ENCODE results near the gene LCE1C. TPM values are rescaled to one million over a fixed set of nuclear protein-coding genes. Genes with fewer than 3 reads are reported as not detected.

Gene LCE1C
- polyA plus RNA-seq, 1 experiment = not detected

DNA sequence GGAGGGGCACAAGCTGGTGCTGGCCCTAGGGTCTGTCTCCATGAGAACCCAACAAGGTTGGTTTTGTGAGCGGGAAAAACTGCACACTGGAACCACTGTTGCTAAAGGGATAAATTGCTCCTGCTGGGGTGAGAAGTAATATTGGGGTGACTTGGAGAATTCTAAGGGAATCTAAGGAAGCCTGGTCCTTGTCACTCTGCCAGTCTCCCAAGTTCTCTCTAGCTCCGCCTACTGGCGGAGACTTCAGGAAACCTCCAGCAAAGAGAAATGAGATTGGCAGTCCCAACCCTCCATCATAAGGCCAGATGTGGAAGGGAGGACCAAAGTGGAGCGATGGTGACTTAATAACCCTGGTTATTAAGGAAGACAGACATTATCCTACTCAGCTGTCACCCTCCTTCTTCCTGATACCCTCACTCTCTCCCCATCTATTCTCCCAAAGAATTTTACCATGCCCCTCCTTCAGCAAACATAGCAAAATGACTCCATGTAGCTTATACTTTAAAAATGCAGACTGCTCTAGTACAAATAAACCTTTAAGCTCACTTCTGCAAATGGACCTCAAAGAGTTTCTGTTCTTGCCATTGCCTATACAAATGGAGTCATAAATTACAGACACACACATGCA lies 28.8 kb downstream of the LCE1C start:
- peaks cover 12% of the 10 kb centered on the region for H3K9me3 ChIP-seq (ENCODE audit: control insufficient read depth, insufficient read depth, low read length)
- CTCF ChIA-PET = no interaction called here

DNA sequence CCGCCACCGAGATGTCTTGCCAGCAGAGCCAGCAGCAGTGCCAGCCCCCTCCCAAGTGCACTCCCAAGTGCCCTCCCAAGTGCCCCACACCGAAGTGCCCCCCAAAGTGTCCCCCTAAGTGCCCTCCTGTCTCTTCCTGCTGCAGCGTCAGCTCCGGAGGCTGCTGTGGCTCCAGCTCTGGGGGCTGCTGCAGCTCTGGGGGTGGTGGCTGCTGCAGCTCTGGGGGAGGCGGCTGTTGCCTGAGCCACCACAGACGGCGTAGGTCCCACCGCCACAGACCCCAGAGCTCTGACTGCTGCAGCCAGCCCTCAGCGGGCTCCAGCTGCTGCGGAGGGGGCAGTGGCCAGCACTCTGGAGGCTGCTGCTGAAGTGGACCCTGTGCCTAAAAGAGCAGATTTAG lies 30.1 kb downstream of the LCE1C start:
- Histone ChIP-seq H3K9me3 (ENCODE audit: control insufficient read depth, insufficient read depth, low read length) (peaks cover 12% of the 10 kb centered on the region), H3K4me3 (ENCODE audit: low read depth, low read length) (no peak overlapping the region), H3K27me3 (ENCODE audit: control insufficient read depth, insufficient read depth, low read length) (no peaks in the 10 kb centered on the region), H3K27ac (ENCODE audit: low read depth, low read length) (no peak overlapping the region)
- POLR2A ChIA-PET = no interaction called here
- TF ChIP-seq, protein P1, sequence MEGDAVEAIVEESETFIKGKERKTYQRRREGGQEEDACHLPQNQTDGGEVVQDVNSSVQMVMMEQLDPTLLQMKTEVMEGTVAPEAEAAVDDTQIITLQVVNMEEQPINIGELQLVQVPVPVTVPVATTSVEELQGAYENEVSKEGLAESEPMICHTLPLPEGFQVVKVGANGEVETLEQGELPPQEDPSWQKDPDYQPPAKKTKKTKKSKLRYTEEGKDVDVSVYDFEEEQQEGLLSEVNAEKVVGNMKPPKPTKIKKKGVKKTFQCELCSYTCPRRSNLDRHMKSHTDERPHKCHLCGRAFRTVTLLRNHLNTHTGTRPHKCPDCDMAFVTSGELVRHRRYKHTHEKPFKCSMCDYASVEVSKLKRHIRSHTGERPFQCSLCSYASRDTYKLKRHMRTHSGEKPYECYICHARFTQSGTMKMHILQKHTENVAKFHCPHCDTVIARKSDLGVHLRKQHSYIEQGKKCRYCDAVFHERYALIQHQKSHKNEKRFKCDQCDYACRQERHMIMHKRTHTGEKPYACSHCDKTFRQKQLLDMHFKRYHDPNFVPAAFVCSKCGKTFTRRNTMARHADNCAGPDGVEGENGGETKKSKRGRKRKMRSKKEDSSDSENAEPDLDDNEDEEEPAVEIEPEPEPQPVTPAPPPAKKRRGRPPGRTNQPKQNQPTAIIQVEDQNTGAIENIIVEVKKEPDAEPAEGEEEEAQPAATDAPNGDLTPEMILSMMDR (IDR thresholded peaks at IDR 0.05; ENCODE audit: low read depth, low read length) = no peak
- CTCF ChIA-PET = no interaction called here
- DNase-seq (ENCODE audit: low read depth, low spot score) = no peak

More for the DNA sequence above, 28.8 kb downstream of the LCE1C start:
- POLR2A ChIA-PET = no interaction called here
- no peak for DNase-seq (ENCODE audit: low read depth, low spot score)
- H3K27ac ChIP-seq (ENCODE audit: low read depth, low read length) = no peak overlapping the region
- H3K4me3 ChIP-seq (ENCODE audit: low read depth, low read length) = no peak overlapping the region
- no peaks in the 10 kb centered on the region for H3K27me3 ChIP-seq (ENCODE audit: control insufficient read depth, insufficient read depth, low read length)
- TF ChIP-seq, protein P1 (IDR thresholded peaks at IDR 0.05; ENCODE audit: low read depth, low read length) = no peak

DNA sequence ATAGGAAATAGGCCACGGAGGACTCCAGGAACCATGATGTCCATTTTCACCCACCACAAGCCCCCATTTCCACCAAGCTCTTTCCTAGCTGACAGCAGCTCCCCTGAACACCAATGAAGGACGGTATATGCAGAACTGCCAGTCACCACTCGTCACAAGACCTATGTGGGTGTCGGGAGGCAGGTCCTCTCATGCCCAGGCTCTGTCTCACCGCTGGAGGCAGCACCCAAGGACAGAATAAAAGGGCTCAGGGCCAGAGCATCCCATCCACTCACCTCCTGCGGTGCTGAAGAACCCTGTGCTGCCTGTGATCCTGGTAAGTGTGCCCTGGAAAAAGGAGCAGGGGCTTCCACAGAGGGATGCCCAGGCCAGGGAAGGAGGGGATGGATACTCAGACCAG lies 31.6 kb downstream of the LCE1C start, which contains the start of gene LCE1F:
Gene LCE1F, plus strand, starts transcription at position 266 of the 400 bp plus-strand sequence. CDS start 1,232 bp downstream, outside the sequence.
- Histone ChIP-seq H3K9me3 (ENCODE audit: control insufficient read depth, insufficient read depth, low read length) (peaks cover 12% of the 10 kb centered on the region), H3K4me3 (ENCODE audit: low read depth, low read length) (no peak within 1 kb of the TSS), H3K27me3 (ENCODE audit: control insufficient read depth, insufficient read depth, low read length) (no peaks in the 10 kb centered on the region), H3K27ac (ENCODE audit: low read depth, low read length) (no peak within 1 kb of the TSS)
- TF ChIP-seq, protein P1 (IDR thresholded peaks at IDR 0.05; ENCODE audit: low read depth, low read length) = no peak
- no peak for DNase-seq (ENCODE audit: low read depth, low spot score)
- ChIA-PET POLR2A (no interaction called here), CTCF (no interaction called here)

DNA sequence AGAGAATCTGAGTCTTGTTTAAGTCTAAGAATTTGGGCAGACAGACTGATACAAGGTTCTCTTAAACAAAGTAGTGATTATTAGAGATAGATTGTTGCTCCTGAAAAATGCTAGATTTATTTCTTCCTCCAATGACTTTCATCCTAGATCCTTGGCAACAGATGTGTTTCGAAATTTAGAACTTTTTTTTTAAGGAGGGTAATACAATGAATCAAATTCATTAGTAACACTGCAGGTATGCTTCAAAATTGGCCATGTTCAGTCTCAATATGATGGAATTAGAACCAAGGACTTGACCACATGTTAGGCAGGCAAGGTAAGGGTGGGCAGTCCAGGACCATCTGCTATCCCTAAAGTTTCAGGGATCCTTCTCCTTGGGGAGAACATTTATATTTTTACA lies 36.0 kb downstream of the LCE1C start:
- ChIA-PET POLR2A (no interaction called here), CTCF (no interaction called here)
- Histone ChIP-seq H3K27ac (ENCODE audit: low read depth, low read length) (no peak overlapping the region), H3K4me3 (ENCODE audit: low read depth, low read length) (no peak overlapping the region), H3K27me3 (ENCODE audit: control insufficient read depth, insufficient read depth, low read length) (no peaks in the 10 kb centered on the region), H3K9me3 (ENCODE audit: control insufficient read depth, insufficient read depth, low read length) (peaks cover 5% of the 10 kb centered on the region)
- TF ChIP-seq, protein P1 (IDR thresholded peaks at IDR 0.05; ENCODE audit: low read depth, low read length) = no peak
- no peak for DNase-seq (ENCODE audit: low read depth, low spot score)

DNA sequence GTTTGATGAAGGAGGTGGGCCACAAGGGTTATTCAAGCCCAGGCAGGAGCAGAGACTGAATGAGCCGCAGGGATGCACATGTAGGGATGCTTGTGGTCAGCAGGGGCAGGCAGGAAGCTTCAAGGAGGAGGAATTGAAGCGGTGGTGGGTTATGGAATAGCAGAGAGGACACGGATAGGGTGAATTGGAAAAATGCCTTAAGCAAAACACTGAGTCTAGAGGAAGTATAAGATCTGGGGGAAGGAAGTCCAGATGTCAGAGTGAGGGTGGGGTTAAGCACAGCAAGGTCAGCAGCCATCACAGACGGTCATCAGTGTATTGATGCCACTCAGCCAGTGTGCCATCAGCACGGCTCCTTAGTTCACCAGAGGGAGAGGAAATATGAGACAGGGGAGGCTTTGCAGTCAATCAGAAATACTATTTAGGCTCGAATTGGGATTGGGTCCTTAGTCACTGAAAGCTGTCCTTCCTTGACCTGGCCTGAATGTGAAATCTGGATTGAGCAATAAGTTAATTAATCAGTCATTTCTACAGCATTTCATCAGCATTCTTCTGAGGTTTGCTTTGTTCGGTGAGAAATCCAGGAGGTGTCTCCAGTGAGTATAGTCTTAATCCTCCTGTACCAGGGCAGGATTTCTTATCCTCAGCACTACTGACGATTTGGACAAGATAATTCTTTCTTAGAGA lies 37.5 kb downstream of the LCE1C start:
- CTCF ChIA-PET = interaction anchor here (0.6 kb wide), 1 partner anchor 678 kb away, joined by 7 read pairs; no protein-coding TSS in a partner anchor
- POLR2A ChIA-PET = no interaction called here
- DNase-seq (ENCODE audit: low read depth, low spot score) = no peak
- Histone ChIP-seq H3K9me3 (ENCODE audit: control insufficient read depth, insufficient read depth, low read length) (no peaks in the 10 kb centered on the region), H3K27ac (ENCODE audit: low read depth, low read length) (no peak overlapping the region), H3K27me3 (ENCODE audit: control insufficient read depth, insufficient read depth, low read length) (no peaks in the 10 kb centered on the region), H3K4me3 (ENCODE audit: low read depth, low read length) (no peak overlapping the region)
- TF ChIP-seq, protein P1 (IDR thresholded peaks at IDR 0.05; ENCODE audit: low read depth, low read length) = no peak
